GM12872 (cell line): Measurements from ENCODE around the gene CRYGS.

ENCODE experiments used
- TF ChIP-seq, protein P1 (sequence below): IDR thresholded peaks from 3 replicates; pipeline ENCODE4 v1.5.1; 2011; ENCODE audit warnings: low read depth, mild to moderate bottlenecking, low read length, moderate library complexity; ENCODE audit not compliant: insufficient read depth

Gene CRYGS

DNA sequence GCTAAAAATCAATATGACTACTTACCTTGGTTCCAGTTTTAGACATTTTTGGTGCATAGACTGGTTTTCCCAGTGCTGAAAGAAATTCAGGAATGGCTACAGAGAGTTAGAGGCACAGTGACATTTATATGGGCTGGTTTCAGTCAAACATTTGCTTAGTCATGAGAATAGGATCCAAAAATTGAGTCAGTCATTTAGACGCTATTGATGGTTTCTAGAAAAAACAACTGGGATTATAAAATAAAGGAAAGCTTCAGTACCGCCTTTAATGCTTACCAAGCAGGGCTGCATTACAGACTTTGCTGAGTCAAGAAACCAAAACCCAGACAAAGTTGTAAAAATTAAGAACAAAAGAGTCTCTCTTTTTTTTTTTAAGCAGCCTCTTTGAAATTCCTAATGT, at the start of gene CRYGS:
Gene CRYGS, minus strand, starts transcription at position 100 of the 400 bp plus-strand sequence. Its CDS starts 54 bp downstream, at position 46.
- TF ChIP-seq, protein P1, sequence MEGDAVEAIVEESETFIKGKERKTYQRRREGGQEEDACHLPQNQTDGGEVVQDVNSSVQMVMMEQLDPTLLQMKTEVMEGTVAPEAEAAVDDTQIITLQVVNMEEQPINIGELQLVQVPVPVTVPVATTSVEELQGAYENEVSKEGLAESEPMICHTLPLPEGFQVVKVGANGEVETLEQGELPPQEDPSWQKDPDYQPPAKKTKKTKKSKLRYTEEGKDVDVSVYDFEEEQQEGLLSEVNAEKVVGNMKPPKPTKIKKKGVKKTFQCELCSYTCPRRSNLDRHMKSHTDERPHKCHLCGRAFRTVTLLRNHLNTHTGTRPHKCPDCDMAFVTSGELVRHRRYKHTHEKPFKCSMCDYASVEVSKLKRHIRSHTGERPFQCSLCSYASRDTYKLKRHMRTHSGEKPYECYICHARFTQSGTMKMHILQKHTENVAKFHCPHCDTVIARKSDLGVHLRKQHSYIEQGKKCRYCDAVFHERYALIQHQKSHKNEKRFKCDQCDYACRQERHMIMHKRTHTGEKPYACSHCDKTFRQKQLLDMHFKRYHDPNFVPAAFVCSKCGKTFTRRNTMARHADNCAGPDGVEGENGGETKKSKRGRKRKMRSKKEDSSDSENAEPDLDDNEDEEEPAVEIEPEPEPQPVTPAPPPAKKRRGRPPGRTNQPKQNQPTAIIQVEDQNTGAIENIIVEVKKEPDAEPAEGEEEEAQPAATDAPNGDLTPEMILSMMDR = no peak

DNA sequence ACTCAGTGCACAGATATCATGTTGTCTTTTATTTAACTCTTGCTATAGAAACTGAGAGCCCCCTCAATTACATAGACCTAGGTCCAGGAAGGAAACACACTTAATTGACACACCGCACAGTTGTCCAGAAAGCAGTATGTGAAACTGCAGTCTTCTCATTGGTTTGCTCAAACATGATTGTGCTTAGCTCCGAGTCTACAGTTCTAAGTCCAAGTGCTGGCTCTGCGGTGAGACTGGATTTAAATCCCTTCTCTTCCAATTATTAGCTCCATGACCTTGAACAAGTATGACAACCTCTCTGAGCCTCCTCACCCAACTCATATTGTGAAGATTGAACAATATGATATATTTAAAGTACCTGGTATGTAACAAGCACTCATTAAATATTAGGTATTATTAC, 49.7 kb upstream of the CRYGS start:
- TF ChIP-seq, protein P1 = no peak

DNA sequence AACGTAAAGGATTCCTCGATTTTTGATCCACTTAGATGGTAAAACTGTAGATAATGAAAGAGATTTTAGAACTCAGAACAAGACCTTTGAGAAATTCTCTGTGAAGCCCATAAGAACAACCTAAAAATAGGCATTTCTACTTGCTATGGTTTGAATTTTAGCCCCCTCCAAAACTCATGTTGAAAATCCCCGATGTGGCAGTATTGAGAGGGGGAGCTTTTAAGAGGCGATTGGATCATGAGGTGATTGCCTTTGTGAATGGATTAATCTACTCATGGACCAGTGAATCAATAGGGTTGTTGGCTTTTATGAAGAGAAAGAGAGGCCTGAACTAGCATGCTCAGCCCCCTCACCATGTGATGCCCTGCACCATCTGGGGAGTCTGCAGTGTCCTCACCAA, 48.5 kb upstream of the CRYGS start:
- TF ChIP-seq, protein P1 = no peak

DNA sequence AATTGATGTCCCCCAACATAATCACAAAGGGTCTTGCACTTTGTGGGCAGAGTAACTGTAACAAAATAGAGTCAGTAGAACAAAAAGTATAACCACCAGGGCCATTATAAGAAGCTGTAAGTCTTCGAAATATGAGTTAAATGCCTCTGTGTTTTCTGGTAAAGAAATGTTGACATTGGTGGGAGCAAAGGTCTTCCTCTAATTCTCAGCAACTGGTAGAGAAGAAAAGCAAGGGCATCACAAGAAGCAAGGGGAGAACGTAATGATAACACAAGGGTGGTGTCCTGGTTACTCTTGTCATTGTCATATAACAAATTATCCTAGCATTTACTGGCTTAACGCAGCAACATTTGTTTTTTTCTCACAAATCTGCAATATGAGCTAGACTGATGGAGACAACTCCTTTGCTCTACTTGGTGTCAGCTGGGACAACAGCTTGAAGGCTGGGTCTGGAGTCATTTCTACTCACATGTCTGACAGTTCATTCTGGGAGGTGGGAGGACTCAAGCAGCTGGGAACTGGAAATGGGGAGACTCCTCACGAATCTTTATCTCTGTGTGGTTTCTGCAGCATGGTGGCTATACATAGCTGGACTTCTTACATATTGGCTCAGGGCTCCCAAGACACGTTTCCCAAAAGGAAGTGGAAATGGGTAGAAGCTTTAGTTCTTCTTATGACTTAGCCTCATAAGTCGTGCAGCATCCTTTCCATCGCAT, 46.6 kb upstream of the CRYGS start:
- TF ChIP-seq, protein P1 = no peak

DNA sequence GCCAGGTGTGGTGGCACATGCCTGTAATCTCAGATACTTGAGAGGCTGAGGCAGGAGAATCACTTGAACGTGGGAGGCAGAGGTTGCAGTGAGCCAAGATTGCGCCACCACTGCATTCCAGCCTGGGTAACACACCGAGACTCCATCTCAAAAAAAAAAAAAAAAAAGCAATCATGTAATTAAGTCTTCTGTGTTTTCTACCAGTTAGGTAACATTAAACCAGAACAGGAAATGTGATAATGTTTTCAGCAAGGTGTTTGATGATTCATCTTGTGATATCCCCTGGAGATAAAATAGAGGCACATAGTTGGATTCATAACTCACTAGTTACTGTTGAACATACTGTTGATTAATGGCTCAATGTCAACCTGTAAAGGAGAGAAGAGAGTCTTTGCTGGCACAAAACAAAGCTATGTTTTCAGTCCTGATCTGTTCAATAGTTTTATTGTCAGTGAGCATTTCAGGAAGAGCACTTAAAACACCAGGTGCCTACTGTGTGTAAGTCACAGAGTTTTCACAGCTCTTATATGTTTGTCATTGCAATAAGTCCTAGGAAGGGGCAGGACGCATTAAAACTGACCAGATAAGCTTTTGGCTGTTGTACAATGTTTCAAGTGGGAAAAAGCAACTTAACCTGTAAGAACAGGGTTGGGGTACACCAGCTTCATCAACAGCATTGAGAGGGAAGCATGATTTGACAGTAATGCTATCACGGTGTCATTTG, 45.8 kb upstream of the CRYGS start:
- TF ChIP-seq, protein P1 = no peak

DNA sequence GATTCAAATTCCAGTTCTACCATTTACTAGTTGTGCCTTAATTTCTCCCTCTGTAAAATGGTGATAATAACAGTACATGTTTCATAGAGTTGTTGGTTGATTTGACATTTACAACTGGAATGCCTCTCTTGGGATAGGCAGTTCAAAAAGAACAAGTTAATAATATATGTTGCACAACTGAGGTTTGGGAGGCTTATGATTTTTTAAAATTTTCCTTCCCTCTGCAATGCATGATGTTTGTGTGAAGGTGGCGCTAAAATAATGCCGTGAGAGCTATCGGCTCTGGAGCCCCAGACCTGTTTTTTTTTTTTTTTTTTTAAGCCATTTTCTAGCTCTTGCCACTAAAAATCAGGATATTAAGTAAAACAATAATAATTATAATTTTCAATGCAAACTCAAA, 44.9 kb upstream of the CRYGS start:
- TF ChIP-seq, protein P1 = 0 out of 3 replicates have a peak, but pooled peaks have one; percentile 23

DNA sequence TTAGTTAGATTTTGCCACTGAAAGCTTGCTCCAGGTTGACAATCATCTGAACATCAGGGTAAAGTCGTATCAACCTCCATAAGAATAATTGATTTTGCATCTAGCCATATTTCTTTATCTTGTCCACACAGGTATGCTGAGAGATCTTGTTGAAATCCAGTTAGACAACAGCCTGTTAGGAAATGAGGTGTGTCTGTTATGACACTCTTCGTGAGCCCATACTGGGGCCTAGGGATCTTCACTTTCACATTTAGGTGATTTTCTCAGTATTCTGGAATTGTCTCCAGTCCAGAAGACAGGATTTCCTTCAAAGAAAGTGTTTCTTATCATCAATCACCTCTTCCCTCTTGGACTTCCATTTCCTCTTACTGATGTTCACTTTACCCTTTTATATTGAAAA, 44.5 kb upstream of the CRYGS start:
- TF ChIP-seq, protein P1 = no peak
